SK-N-SH (cell line): ENCODE data around the gene NUP43.

Experiments
- EP300 ChIP-seq, 2 experiments: IDR thresholded peaks; 2 replicates each; pipeline versions ENCODE4 v1.4.0 to v1.6.1; 2012; ENCODE audit warnings: borderline replicate concordance in 1 of 2, low read depth in 1 of 2, low read length in 1 of 2
- TF ChIP-seq, protein P1 (sequence below): fragments of 200-600 bp; sonication (generic); IDR thresholded peaks from 2 replicates; pipeline ENCODE4 v1.6.1; 2017; ENCODE audit warnings: antibody characterized with exemption, mild to moderate bottlenecking, moderate library complexity

DNA sequence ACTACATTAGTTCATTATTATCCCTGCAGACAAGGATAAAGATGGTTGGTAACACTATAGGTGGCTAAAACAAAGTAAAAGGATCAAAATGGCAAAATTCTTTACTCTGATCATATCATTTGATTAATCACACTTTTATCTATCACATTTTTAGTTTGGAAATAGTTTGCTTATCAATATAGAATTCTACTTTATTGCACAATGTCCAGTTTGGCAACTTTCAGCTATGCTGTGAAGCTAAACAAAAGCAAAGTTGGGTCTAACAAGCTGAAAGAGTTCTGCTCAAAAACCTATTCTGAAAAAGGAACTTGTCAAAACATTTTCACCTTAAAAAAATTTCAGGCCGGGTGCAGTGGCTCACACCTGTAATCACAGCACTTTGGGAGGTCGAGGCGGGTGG is 20.5 kb downstream of the NUP43 start:
- no peak for TF ChIP-seq EP300 (IDR thresholded peaks at IDR 0.05; ENCODE audit: borderline replicate concordance in 1 of 2, low read depth in 1 of 2, low read length in 1 of 2)
- TF ChIP-seq, protein P1, sequence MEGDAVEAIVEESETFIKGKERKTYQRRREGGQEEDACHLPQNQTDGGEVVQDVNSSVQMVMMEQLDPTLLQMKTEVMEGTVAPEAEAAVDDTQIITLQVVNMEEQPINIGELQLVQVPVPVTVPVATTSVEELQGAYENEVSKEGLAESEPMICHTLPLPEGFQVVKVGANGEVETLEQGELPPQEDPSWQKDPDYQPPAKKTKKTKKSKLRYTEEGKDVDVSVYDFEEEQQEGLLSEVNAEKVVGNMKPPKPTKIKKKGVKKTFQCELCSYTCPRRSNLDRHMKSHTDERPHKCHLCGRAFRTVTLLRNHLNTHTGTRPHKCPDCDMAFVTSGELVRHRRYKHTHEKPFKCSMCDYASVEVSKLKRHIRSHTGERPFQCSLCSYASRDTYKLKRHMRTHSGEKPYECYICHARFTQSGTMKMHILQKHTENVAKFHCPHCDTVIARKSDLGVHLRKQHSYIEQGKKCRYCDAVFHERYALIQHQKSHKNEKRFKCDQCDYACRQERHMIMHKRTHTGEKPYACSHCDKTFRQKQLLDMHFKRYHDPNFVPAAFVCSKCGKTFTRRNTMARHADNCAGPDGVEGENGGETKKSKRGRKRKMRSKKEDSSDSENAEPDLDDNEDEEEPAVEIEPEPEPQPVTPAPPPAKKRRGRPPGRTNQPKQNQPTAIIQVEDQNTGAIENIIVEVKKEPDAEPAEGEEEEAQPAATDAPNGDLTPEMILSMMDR = no peak
